Measurements from ENCODE around the gene PPP2R3B.
A peak's percentile ranks its signal among the peaks of the same experiment; 100 is the strongest.
"Not testable (repeated sequence)": the region's sequence is repeated elsewhere in the genome, so short reads cannot be mapped to it uniquely, and the experiment has no call there.

PPP2R3B gene

DNA sequence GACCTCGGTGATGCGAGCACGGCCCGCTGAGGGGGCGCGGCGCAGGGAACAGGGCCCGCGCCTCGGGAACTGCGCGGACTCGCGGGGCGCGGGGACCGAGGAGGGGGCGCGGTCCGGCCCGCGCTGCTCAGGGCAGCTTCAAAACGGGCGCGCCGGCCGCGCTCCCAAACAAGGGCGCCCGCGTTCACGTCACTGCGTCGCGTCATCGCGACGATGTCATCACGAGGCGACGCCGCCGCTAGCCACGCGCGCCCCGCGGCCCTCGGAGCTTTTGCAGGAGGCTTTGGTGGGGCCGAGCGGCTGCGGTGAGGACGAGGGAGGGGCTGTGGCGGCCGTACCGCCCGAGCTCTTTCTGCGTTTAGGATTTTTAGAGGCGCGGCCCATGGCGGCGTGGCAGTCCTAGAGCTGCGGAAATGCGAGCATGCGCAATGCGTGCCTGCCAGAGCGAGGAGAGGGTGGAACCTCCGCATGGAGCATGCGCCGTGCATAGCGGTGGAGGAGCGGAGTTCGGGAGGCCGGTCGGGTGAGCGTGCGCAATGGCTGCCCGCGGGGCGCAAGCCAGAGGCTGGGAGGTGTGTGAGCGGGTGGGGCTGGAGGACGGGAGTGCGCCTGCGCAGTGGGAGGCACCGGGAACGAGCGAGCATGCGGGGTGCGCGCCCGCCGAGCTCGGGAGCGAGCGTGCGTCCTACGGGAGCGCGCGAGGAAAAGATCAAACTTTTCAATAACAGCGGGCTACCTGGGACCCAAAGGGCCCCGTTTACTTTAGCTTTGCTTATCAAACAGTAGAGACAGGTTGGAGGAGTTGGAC, at the start of gene PPP2R3B:
TSS of gene PPP2R3B (minus strand) at position 140 of the 808 bp plus-strand sequence. CDS start 216 bp downstream, outside the sequence.
- no peak for DNase-seq

- DNase-seq: no peak
Measured at GRCh38 chrX:435536-436122, 48.9 kb upstream of the PPP2R3B start.

GRCh38 chrX:434946-435345, 48.2 kb upstream of the PPP2R3B start:
- DNase-seq: no peak

GRCh38 chrX:433771-434170, 47.1 kb upstream of the PPP2R3B start:
- DNase-seq: no peak

- not testable (repeated sequence) for DNase-seq
Measured at GRCh38 chrX:432666-433065, 46.0 kb upstream of the PPP2R3B start.

GRCh38 chrX:431492-432111, 44.9 kb upstream of the PPP2R3B start:
- DNase-seq: no peak

- DNase-seq: no peak
Measured at GRCh38 chrX:431056-431455, 44.3 kb upstream of the PPP2R3B start.

GRCh38 chrX:429266-429825, 42.6 kb upstream of the PPP2R3B start:
- no peak for DNase-seq

- DNase-seq: peak; percentile 35 to 63
Measured at GRCh38 chrX:427812-428725, 41.4 kb upstream of the PPP2R3B start.

DNA sequence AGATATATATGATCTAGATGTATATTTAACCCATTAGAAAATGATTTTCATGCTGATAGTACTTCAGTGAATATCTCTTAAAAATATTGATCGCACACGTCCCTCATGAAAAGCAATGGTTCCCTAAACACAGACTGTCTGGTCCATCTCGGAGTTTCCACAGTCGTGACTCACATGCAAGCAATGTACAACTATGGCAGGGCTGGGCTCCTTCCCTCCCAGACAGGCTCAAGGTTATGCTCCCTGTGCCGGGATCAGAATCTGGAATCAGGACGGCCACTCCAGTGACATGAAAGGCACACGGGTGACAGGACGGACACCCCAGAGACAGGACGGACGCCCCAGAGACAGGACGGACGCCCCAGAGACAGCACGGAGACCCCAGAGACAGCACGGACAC, 40.2 kb upstream of the PPP2R3B start:
- no peak for DNase-seq

GRCh38 chrX:425056-425455, 38.3 kb upstream of the PPP2R3B start:
- no peak for DNase-seq

GRCh38 chrX:421646-422391, 35.1 kb upstream of the PPP2R3B start:
- no peak for DNase-seq

DNA sequence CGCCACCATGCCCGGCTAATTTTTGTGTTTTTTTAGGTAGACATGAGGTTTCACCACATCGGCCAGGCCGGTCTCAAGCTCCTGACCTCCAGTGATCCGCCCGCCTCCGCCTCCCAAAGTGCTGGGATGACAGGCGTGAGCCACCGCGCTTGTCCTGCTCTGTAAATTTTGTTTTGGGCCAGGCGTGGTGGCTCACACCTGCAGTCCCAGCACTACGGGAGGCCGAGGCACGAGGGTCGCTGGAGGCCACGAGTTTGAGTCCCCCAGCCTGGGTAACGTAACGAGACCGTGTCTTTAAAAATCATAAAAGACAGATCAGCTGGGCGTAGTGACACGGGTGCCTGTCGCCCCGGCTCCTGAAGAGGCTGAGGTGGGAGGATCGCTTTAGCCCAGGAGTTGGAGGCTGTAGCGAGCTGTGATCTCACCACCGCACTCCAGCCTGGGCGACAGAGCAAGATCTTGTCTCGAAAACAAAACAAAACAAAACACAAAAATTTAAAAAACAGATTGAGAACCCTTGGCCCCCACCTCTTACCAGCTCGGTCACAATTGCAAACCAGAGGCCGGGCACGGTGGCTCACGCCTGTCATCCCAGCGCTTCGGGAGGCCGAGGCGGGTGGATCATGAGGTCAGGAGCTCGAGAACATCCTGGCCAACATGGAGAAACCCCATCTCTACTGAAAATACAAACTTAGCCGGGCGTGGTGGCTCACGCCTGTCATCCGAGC, 34.0 kb upstream of the PPP2R3B start:
- no peak for DNase-seq

DNA sequence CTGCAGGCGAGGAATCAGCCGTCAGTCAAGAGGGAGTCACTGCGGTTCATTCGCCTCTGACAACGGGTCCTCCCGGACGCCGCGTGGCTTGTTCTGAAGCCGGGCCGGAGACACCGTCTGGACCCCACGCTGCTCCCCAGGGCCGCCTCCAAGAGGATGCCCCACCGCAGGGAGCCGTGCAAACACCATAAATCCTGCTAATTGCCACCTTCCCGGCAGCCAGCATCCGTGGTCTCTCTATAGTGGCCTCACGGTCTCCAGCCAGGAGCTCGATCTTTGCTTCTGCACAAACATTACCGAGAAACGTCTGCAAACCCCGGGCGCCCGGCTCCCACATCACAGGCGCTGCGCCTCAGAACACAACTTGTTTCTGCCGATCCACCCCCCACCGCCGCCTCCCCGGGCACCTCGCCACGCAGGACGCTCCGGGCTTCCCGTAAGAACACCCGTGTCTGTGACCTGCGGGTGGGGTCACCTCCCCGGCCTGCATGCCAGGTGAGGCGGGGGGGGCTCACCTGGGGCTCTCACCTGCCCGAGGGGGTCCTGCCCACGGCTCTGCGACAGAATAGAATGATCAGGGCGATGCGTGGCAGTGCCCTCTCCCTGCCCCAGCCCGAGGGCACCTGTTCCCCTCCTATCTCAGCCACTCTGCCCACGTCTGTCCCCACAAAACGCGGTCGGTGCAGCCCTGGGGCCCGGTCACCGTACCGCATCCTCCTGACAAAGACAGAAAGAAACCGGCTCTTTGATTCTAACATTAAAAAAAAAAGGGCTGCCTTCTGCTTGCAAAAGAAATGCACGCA, 32.4 kb upstream of the PPP2R3B start:
- peak in 1 of 2 experiments; percentile 64 for DNase-seq

- DNase-seq: not testable (repeated sequence)
Measured at GRCh38 chrX:415498-415897, 28.8 kb upstream of the PPP2R3B start.

- peak in 1 of 2 experiments; percentile 26 for DNase-seq
Measured at GRCh38 chrX:413322-414201, 26.9 kb upstream of the PPP2R3B start.

GRCh38 chrX:410296-410695, 23.6 kb upstream of the PPP2R3B start:
- DNase-seq: no peak

DNA sequence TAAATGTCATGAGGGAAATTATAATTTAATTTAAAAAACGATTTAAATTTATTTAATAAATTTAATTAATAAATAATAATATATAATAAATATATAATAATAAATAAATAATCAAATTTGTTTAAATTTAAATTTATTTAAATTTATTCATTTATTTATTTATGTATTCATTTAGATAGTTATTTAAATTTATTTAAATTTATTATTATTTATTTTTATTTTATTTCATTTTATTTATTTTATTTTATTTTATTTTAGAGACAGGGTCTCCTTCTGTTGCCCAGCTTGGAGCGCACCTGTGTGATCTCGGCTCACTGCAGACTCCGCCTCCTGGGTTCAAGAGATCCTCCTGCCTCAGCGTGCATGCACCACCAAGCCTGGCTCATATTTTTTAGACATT, 18.4 kb upstream of the PPP2R3B start:
- no peak for DNase-seq

DNA sequence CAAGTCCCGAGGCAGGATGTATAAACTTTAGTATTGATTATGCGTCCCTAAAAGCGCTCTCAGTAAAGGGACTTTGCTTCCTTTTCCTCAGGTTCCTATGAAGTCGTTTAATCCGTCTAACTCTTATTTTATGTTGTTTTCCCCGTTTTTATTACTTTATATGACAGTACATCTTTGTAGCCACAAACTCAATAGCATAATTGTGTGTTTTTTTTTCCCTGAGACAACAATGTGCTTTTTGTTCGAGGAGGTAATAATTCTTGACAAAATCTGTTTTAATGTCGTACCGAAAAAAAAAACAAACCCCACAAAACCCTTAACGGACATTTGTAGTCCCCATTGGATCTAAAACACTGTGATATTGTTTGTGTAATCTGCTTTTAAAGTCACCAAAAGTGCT, 17.9 kb upstream of the PPP2R3B start:
- DNase-seq: no peak

All from NCI-H526 (cell line).